Central memory CD8-positive, alpha-beta T cell (primary cell): ENCODE data around the gene PTPRK.

Source experiments
- ATAC-seq: fragments of 150-1000 bp; cut with Tn5 transposase; replicated peaks from 2 replicates; pipeline ENCODE4 v1.10.0; 2022; ENCODE audit warnings: mild to moderate bottlenecking, moderate FRiP score, moderate number of reproducible peaks; ENCODE audit not compliant: poor library complexity, severe bottlenecking; ENCODE audit errors: extremely low read depth
- DNase-seq, 2 donors: peaks; one replicate each; pipeline ENCODE4 v3.0.0; 2021; ENCODE audit warnings: low spot score in 2 of 2
- H3K27ac Mint-ChIP-seq: one replicate; pipeline ENCODE4 v1.8.0; 2022; ENCODE audit warnings: low read depth, mild to moderate bottlenecking, moderate library complexity, mixed read lengths
- H3K27me3 Mint-ChIP-seq: one replicate; pipeline ENCODE4 v1.8.0; 2022; ENCODE audit warnings: mixed read lengths
- H3K36me3 Mint-ChIP-seq: one replicate; pipeline ENCODE4 v1.8.0; 2022; ENCODE audit warnings: mild to moderate bottlenecking, moderate library complexity, mixed read lengths; ENCODE audit not compliant: insufficient read depth
- H3K4me1 Mint-ChIP-seq: one replicate; pipeline ENCODE4 v1.8.0; 2022; ENCODE audit warnings: mixed read lengths
- H3K4me3 Mint-ChIP-seq: one replicate; pipeline ENCODE4 v1.8.0; 2022; ENCODE audit warnings: mild to moderate bottlenecking, moderate library complexity, mixed read lengths
- H3K9me3 Mint-ChIP-seq: one replicate; pipeline ENCODE4 v1.8.0; 2022; ENCODE audit warnings: mixed read lengths

The PTPRK gene

DNA sequence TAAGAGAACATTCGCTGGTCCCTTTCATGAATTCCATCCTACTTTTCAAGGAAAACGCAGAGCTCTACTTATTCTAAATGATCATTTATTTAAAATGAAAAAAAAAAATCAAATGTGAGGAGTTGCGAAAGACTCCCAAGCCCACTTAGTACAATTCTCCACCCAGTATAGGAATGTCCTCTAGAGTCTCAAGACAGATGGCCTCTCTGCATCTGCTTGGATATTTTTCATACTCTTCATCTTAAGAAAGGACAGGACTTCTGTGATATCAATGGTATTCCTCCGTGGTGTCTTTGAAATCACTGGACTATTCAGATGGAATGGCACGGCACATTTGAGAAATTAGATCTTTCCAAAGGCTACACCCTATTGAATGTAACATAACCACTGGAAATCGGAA lies 107.1 kb downstream of the PTPRK start:
- Mint-ChIP-seq H3K4me3 (no peak overlapping the region), H3K36me3 (no peaks in the 10 kb centered on the region), H3K27ac (no peak overlapping the region), H3K4me1 (no peaks in the 10 kb centered on the region), H3K9me3 (no peaks in the 10 kb centered on the region), H3K27me3 (no peaks in the 10 kb centered on the region)
- DNase-seq (no peak), ATAC-seq (no peak)

DNA sequence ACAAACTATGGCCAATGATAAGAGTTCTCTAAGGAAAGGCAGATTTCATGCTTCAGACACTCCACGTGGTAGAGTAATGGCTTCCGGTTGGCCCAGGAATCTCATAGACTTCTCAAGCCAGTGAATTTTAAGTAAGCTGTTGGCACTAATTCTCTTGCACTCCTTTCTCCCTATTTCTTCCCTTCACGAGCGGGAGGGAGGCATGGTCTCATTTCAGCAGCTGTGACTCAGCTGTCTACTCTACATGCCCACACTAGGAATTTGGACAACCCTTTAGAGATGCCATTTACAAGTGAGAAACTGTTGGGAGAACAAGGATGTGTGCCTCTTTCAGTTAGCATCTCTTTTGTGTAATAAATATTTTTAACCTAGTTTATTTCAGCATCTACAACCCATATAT lies 107.7 kb downstream of the PTPRK start:
- H3K27ac Mint-ChIP-seq: no peak overlapping the region
- H3K36me3 Mint-ChIP-seq: no peaks in the 10 kb centered on the region
- H3K27me3 Mint-ChIP-seq: no peaks in the 10 kb centered on the region
- no peaks in the 10 kb centered on the region for H3K9me3 Mint-ChIP-seq
- no peak overlapping the region for H3K4me3 Mint-ChIP-seq
- ATAC-seq (no peak), DNase-seq (no peak)
- no peaks in the 10 kb centered on the region for H3K4me1 Mint-ChIP-seq

DNA sequence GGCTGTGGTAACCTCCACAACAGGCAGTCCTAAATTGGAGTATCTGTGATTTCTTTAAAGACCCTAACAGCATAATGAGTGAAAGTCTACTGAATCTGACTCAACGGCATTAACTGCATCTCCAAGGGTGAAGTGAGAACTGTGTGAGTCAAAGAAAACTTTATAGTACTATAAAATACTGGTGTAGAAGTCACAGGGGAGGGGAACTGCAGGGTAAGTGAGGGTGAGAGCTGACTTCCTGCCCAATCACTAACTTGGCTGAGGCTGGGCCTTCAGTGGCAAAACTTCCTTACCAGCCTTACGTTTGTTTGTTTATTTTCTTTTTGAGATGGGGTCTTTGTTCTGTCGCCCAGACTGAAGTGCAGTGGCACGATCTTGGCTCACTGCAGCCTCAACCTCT lies 109.8 kb downstream of the PTPRK start:
- Mint-ChIP-seq H3K36me3 (peaks cover 1% of the 10 kb centered on the region), H3K4me1 (no peaks in the 10 kb centered on the region), H3K27ac (no peak overlapping the region), H3K9me3 (no peaks in the 10 kb centered on the region), H3K4me3 (no peak overlapping the region), H3K27me3 (peaks cover 6% of the 10 kb centered on the region)
- ATAC-seq (no peak), DNase-seq (no peak)

DNA sequence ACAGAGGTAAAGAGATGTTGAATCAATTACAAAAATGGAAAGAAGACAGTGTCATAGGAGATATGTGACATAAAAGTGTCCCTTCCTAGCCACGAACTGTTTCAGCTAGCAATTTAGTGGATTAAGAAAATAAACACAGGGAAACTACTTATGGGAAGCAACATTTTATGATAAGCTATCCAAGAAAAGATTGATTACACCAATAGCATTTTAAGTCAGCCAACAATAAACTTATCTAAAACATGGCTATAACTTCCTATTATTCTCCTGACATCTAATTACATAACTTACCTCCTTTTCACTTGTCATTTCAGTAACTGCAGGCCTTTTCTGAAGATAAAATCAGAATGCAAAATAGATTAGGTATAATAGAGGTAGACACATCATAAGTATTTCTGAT lies 111.4 kb downstream of the PTPRK start:
- no peaks in the 10 kb centered on the region for H3K9me3 Mint-ChIP-seq
- H3K4me1 Mint-ChIP-seq: no peaks in the 10 kb centered on the region
- ATAC-seq (no peak), DNase-seq (no peak)
- H3K36me3 Mint-ChIP-seq: peaks cover 1% of the 10 kb centered on the region
- no peak overlapping the region for H3K27ac Mint-ChIP-seq
- no peak overlapping the region for H3K4me3 Mint-ChIP-seq
- peaks cover 6% of the 10 kb centered on the region for H3K27me3 Mint-ChIP-seq

DNA sequence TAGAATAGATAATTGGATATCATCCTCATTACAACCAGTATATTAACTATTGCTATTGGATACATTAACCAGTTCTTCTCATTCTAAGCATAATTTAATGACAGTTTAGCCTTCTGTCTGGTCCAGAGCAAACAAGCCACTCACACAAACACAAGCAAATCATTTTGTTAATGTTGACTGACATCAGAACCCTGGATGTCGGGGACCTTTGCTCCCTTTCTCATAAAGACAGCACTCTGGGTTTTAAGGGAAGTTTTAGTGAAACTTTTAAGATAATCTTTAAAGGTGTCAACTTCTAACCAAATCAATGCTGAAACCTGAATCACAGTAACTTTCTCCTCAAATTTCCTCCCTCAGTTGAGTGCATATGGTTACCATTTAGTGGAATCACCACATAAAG lies 113.9 kb downstream of the PTPRK start:
- Mint-ChIP-seq H3K36me3 (peaks cover 1% of the 10 kb centered on the region), H3K4me3 (no peak overlapping the region), H3K27me3 (peaks cover 6% of the 10 kb centered on the region), H3K4me1 (peaks cover 5% of the 10 kb centered on the region), H3K9me3 (no peaks in the 10 kb centered on the region), H3K27ac (no peak overlapping the region)
- ATAC-seq (no peak), DNase-seq (no peak)

DNA sequence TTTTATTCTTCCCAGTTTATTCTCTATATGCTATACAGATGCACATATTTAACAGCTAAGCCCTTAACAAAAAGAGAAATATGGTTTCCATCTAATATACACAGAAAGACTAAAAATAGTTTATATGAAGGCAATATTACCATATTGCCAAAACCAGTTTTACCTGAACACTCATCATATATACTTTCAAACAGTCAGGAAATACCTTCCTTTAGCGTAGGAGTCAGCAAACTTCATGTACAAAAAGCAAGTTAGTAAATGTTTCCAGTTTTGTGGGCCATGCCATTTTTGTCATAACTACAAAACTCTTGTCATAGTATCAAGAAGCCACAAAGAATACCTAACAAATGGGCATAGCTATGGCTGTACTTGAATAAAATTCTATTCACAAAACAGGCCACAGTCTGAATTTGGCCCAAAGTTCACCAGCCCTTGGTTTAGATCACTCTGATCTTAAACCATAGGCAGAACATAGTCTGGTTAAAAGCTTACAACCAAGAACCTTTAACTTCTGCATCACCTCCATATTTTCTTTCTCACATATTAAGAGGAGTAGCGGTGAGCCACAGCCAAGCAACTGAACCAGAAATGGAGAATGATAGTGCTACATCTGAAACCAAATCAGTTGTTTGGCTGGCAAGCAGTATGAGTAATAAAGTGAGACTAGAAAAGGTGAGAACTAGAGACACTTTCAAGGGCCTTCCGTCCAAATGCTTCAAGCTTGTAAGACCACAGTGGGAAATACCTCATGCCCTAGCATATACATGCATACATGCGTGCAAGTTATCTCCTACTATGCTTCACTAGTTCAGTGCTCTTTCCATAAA lies 116.6 kb downstream of the PTPRK start:
- Mint-ChIP-seq H3K27me3 (peaks cover 6% of the 10 kb centered on the region), H3K36me3 (peaks cover 1% of the 10 kb centered on the region), H3K9me3 (no peaks in the 10 kb centered on the region), H3K27ac (no peak overlapping the region), H3K4me1 (peaks cover 5% of the 10 kb centered on the region), H3K4me3 (no peak overlapping the region)
- no peak for DNase-seq
- peak; percentile 28 for ATAC-seq

DNA sequence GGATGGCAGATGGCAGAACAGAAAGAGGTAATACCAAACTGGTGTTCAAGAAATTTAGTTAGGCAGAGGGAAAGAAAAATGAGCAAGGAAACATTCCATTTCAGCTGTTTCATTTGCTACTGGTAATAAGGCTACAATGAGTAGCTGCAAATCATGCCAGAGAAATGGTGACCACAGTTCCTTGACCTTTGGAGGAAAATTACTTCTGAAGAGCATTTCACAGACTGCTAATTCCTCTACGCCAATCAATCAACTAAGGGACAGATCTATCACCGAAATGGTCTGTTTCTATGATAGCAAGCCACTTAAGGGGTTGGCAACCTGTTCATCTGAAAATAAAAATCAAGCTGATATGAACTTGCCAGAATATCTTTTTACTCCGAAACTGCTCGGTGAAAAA lies 119.5 kb downstream of the PTPRK start:
- Mint-ChIP-seq H3K36me3 (no peaks in the 10 kb centered on the region), H3K27me3 (no peaks in the 10 kb centered on the region), H3K4me3 (no peak overlapping the region), H3K27ac (no peak overlapping the region), H3K4me1 (peaks cover 5% of the 10 kb centered on the region), H3K9me3 (no peaks in the 10 kb centered on the region)
- DNase-seq (no peak), ATAC-seq (no peak)

DNA sequence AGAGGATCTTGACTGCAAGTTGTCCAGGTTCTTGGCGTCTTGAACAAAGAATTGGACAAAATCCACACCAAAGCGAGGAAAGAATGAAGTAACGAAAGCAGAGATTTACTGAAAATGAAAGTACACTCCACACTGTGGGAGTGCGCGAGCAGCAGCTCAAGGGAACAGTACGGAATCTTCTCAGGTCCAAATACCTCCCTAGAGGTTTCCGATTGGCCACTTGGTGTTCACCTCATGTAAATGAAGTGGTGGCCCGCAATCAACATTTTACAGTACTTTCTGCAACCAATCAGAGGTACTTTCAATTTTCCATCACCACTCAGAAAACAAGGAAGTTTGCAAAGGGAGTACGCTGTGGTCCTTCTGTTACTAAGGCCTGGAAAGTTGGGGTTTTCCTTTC lies 122.4 kb downstream of the PTPRK start:
- H3K27ac Mint-ChIP-seq: no peak overlapping the region
- DNase-seq (no peak), ATAC-seq (no peak)
- H3K36me3 Mint-ChIP-seq: no peaks in the 10 kb centered on the region
- H3K27me3 Mint-ChIP-seq: no peaks in the 10 kb centered on the region
- H3K4me1 Mint-ChIP-seq: no peaks in the 10 kb centered on the region
- H3K4me3 Mint-ChIP-seq: no peak overlapping the region
- no peaks in the 10 kb centered on the region for H3K9me3 Mint-ChIP-seq

DNA sequence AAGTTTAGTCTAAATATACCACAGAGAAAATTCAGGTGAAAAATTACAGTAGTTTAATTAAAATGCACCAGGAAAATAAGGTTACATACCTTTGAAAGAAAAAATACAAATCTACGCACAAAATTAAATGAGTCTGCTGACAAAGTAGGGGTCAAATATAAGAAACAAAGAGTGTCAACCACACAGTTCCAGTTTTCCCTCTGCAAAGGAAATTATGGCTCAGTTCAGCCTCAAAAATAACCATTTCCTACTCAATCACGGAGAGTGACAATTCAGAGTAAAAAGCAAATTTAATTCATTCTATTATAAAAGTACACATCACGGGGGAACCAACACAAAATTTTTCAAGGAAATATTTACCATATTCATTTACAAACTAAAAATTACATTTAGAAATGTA lies 124.8 kb downstream of the PTPRK start:
- Mint-ChIP-seq H3K27ac (no peak overlapping the region), H3K9me3 (no peaks in the 10 kb centered on the region), H3K4me3 (no peak overlapping the region), H3K27me3 (no peaks in the 10 kb centered on the region), H3K36me3 (no peaks in the 10 kb centered on the region), H3K4me1 (no peaks in the 10 kb centered on the region)
- no peak for ATAC-seq
- DNase-seq: no peak

DNA sequence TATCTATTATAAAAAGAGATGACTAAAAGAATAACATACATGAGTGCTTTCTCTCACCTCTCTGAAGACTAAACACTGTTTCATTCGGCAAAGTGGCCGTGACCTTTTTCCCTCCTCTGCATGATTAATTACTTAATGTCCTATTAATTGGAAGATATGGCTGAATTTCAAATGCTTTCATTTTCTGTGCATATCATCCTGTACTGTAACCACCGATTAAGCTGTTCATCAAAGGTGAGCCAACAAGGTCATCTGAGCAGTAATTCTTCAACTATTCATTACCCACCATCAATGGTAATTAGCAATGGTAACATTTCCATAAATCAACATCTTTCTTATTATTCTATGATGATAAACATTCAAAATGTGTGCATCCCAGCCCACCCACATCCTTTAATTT lies 125.2 kb downstream of the PTPRK start:
- Mint-ChIP-seq H3K36me3 (no peaks in the 10 kb centered on the region), H3K4me1 (no peaks in the 10 kb centered on the region), H3K27ac (no peak overlapping the region), H3K4me3 (no peak overlapping the region), H3K27me3 (no peaks in the 10 kb centered on the region), H3K9me3 (no peaks in the 10 kb centered on the region)
- ATAC-seq (no peak), DNase-seq (no peak)

DNA sequence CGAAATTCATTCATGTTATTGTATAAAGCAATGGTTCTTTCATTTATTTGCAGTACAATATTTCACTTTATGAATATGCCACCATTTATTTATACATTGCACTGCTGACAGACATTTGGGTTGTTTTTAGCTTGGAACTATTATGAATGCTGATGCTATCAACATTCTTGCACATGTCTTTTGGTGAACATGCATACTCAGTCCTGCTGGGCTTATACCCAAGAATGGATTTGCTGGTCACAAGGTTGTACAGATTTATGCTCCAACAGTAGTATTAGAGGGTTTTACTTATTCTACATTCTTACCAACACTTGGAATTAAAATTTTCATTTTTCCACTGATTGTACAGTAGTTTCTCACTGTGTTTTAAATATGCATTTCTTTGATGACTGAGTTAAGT lies 126.2 kb downstream of the PTPRK start:
- H3K27me3 Mint-ChIP-seq: no peaks in the 10 kb centered on the region
- H3K36me3 Mint-ChIP-seq: no peaks in the 10 kb centered on the region
- no peak overlapping the region for H3K27ac Mint-ChIP-seq
- H3K9me3 Mint-ChIP-seq: no peaks in the 10 kb centered on the region
- ATAC-seq (no peak), DNase-seq (no peak)
- no peaks in the 10 kb centered on the region for H3K4me1 Mint-ChIP-seq
- H3K4me3 Mint-ChIP-seq: no peak overlapping the region

DNA sequence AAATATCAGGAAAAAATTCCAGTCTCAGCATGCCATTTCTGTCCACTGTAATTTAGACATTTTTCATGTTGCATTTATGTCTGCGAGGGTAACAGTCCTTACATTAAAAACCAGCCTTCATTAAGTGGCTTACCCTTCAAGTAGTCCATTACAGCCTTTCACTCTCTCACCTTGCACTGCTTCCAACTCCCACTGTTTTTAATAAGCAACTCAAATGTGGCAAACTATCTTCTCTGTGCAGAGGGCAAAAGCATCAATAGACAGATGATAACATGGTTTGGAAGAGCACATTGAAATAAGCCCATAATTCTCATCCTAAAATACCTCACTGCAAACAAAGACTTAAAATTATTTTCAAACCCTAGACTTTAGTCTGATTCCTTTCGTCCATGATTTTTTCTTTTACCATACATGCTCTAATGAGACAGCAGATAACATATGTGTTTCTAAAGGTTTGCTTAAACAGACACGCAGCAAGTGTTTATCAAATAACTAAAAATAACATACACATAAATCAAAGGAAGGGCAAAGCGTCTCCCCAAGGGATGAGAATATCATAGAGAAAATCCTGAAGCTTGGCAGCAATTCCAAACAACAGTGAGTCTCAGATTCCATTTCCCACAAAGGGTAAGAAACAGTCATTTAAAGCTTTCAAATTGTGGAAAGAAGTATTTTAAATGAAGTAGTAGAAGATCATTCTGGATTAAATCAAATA lies 130.4 kb downstream of the PTPRK start:
- H3K27me3 Mint-ChIP-seq: no peaks in the 10 kb centered on the region
- DNase-seq (no peak), ATAC-seq (no peak)
- no peaks in the 10 kb centered on the region for H3K36me3 Mint-ChIP-seq
- H3K4me3 Mint-ChIP-seq: no peak overlapping the region
- H3K4me1 Mint-ChIP-seq: no peaks in the 10 kb centered on the region
- H3K9me3 Mint-ChIP-seq: no peaks in the 10 kb centered on the region
- no peak overlapping the region for H3K27ac Mint-ChIP-seq

DNA sequence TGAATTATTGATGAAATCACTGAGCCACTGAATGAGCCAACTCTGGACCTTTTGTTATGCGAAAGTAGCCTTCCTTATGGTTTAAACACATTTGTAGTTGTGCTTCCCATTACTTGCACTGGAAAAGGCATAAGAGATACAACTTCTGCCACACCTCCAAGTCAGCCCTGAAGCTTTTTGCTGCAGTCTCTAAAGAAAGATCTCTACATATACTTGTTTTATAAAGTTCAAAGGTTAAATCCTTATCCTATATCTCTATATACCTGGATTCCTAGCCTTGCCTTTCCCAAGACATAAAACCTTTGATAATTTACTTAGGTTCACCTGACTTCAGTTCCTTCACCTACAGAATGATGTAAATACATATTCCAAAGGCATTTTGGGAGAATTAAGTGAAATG lies 132.0 kb downstream of the PTPRK start:
- Mint-ChIP-seq H3K4me1 (no peaks in the 10 kb centered on the region), H3K36me3 (no peaks in the 10 kb centered on the region), H3K27ac (no peak overlapping the region), H3K9me3 (no peaks in the 10 kb centered on the region), H3K4me3 (no peak overlapping the region), H3K27me3 (no peaks in the 10 kb centered on the region)
- ATAC-seq (no peak), DNase-seq (no peak)
